MCF 10A (cell line): Measurements from ENCODE around the gene VPS13C. TPM values are rescaled to one million over a fixed set of nuclear protein-coding genes. Genes with fewer than 3 reads are reported as not detected.

Experiments
- BruUV-seq: library from RNA; stranded (reverse); fragments of 400-500 nt; replicated peaks from 2 replicates; lab custom pipeline; 2021; lab: Mats Ljungman, UMichigan
- CTCF ChIA-PET: fragments of 300-600 bp; sonication (Branson Sonifier 250); formaldehyde crosslinking; extraction: SDS; loops from one replicate; lab custom pipeline; 2021; ENCODE audit warnings: antibody characterized with exemption, inconsistent platforms; lab: Yijun Ruan, JAX
- POLR2A ChIA-PET: fragments of 300-600, 350-650 bp; sonication (Branson Sonifier 250); formaldehyde crosslinking; extraction: SDS; loops from one replicate; lab custom pipeline; 2020; ENCODE audit warnings: antibody characterized with exemption, inconsistent platforms; lab: Yijun Ruan, JAX
- DNase-seq: peaks from one replicate; pipeline ENCODE4 v3.0.0-alpha.2; 2018; ENCODE audit not compliant: unreplicated experiment
- H3K27ac Mint-ChIP-seq: one replicate; pipeline ENCODE4 v1.8.0; 2022; ENCODE audit warnings: mild to moderate bottlenecking, low read depth, mixed read lengths; ENCODE audit not compliant: unreplicated experiment
- H3K27me3 Mint-ChIP-seq: one replicate; pipeline ENCODE4 v1.8.0; 2022; ENCODE audit warnings: mixed read lengths; ENCODE audit not compliant: insufficient read depth, unreplicated experiment
- H3K36me3 Mint-ChIP-seq: one replicate; pipeline ENCODE4 v1.8.0; 2022; ENCODE audit warnings: mild to moderate bottlenecking, moderate library complexity, mixed read lengths; ENCODE audit not compliant: insufficient read depth, unreplicated experiment
- H3K4me1 Mint-ChIP-seq: one replicate; pipeline ENCODE4 v1.8.0; 2022; ENCODE audit warnings: mixed read lengths; ENCODE audit not compliant: insufficient read depth, unreplicated experiment
- H3K4me3 Mint-ChIP-seq: one replicate; pipeline ENCODE4 v1.8.0; 2022; ENCODE audit warnings: mild to moderate bottlenecking, moderate library complexity, mixed read lengths; ENCODE audit not compliant: unreplicated experiment
- H3K9me3 Mint-ChIP-seq: one replicate; pipeline ENCODE4 v1.8.0; 2022; ENCODE audit warnings: mixed read lengths; ENCODE audit not compliant: unreplicated experiment
- CTCF ChIP-seq: fragments of 200-600 bp; IDR thresholded peaks from one replicate; pipeline ENCODE4 v1.8.0; 2022; ENCODE audit warnings: antibody characterized with exemption, mild to moderate bottlenecking; ENCODE audit not compliant: unreplicated experiment
- intact Hi-C: fragments of 100-400 bp; cut with micrococcal nuclease; formaldehyde crosslinking; loops from 2 replicates; pipeline ENCODE4 v1.14.1; 2022
- total RNA-seq: library from RNA; stranded (reverse); gene quantifications from 2 replicates; pipeline ENCODE4 v1.2.3, GENCODE V29; 2022

The VPS13C gene
- total RNA-seq, 1 experiment from 2014 or later: 47.4 TPM

- CTCF ChIA-PET: interaction anchor here (1.5 kb wide), 1 partner anchor 21 kb away, joined by 3 read pairs; no protein-coding TSS in a partner anchor
Observed at GRCh38 chr15:62104401-62104800, 44.2 kb upstream of the VPS13C start.

GRCh38 chr15:62103431-62103830 is 43.2 kb upstream of the VPS13C start:
- H3K4me3 Mint-ChIP-seq: no peak overlapping the region
- peaks cover 11% of the 10 kb centered on the region for H3K4me1 Mint-ChIP-seq
- TF ChIP-seq CTCF: no peak
- no peak overlapping the region for H3K27ac Mint-ChIP-seq
- no peaks in the 10 kb centered on the region for H3K36me3 Mint-ChIP-seq
- no TSS peak for BruUV-seq
- intact Hi-C loops: no loop called here
- H3K27me3 Mint-ChIP-seq: no peaks in the 10 kb centered on the region
- no peaks in the 10 kb centered on the region for H3K9me3 Mint-ChIP-seq
- POLR2A ChIA-PET: interaction anchor here (0.9 to 1.1 kb wide), 2 partner anchors 27 to 177 kb away, joined by 3 to 5 read pairs; no protein-coding TSS in a partner anchor
- DNase-seq: no peak
- CTCF ChIA-PET: interaction anchor here (1.1 to 1.5 kb wide), 3 partner anchors 21 to 151 kb away, joined by 3 to 4 read pairs (median 3); no protein-coding TSS in a partner anchor

More at GRCh38 chr15:62104401-62104800, 44.2 kb upstream of the VPS13C start:
- intact Hi-C loops: no loop called here
- Mint-ChIP-seq H3K27me3 (no peaks in the 10 kb centered on the region), H3K9me3 (no peaks in the 10 kb centered on the region), H3K4me3 (no peak overlapping the region), H3K27ac (no peak overlapping the region), H3K36me3 (no peaks in the 10 kb centered on the region), H3K4me1 (peaks cover 13% of the 10 kb centered on the region)
- BruUV-seq: no TSS peak
- TF ChIP-seq CTCF: no peak
- DNase-seq: no peak
- POLR2A ChIA-PET: no interaction called here

GRCh38 chr15:62099094-62099601 is 38.9 kb upstream of the VPS13C start:
- Mint-ChIP-seq H3K4me1 (no peaks in the 10 kb centered on the region), H3K36me3 (no peaks in the 10 kb centered on the region), H3K27me3 (no peaks in the 10 kb centered on the region), H3K9me3 (no peaks in the 10 kb centered on the region), H3K4me3 (no peak overlapping the region), H3K27ac (peak overlapping the region; percentile 19)
- intact Hi-C loops: no loop called here
- ChIA-PET CTCF (interaction anchor here (1.0 to 1.7 kb wide), 2 partner anchors 9 to 11 kb away, joined by 4 read pairs; no protein-coding TSS in a partner anchor), POLR2A (interaction anchor here (1.0 to 2.1 kb wide), 4 partner anchors 12 to 42 kb away, joined by 3 to 6 read pairs (median 4); no protein-coding TSS in a partner anchor)
- no TSS peak for BruUV-seq
- TF ChIP-seq CTCF: no peak
- DNase-seq: peak; percentile 70

- Mint-ChIP-seq H3K4me3 (no peak overlapping the region), H3K27ac (no peak overlapping the region), H3K9me3 (no peaks in the 10 kb centered on the region), H3K36me3 (no peaks in the 10 kb centered on the region), H3K4me1 (peaks cover 6% of the 10 kb centered on the region), H3K27me3 (no peaks in the 10 kb centered on the region)
- POLR2A ChIA-PET: interaction anchor here (0.7 kb wide), 1 partner anchor 17 kb away, joined by 3 read pairs; no protein-coding TSS in a partner anchor
- DNase-seq: no peak
- intact Hi-C loops: no loop called here
- BruUV-seq: no TSS peak
- TF ChIP-seq CTCF: no peak
- CTCF ChIA-PET: no interaction called here
Observed at GRCh38 chr15:62094388-62094787, 34.1 kb upstream of the VPS13C start.
